H1 (cell line): ENCODE measurements around the gene ZBTB11. TPM values are rescaled to one million over a fixed set of nuclear protein-coding genes. Genes with fewer than 3 reads are reported as not detected.

Source experiments
- CTCF ChIA-PET: fragments of 300-600 bp; sonication (Branson Sonifier 250); formaldehyde crosslinking; loops from one replicate; lab custom pipeline; 2021; ENCODE audit not compliant: partially characterized antibody; lab: Charles Lee
- POLR2A ChIA-PET: fragments of 300-600 bp; sonication (Branson Sonifier 250); formaldehyde crosslinking; loops from one replicate; lab custom pipeline; 2021; ENCODE audit warnings: inconsistent platforms; ENCODE audit not compliant: partially characterized antibody; lab: Charles Lee
- DNase-seq, 2 experiments: peaks; one replicate each; pipeline versions ENCODE4 v3.0.0 to v3.0.0-alpha.2; 2010 to 2022; ENCODE audit warnings: low spot score in 2 of 2, low read depth in 1 of 2, mixed read lengths in 1 of 2
- FAIRE-seq: peaks from 2 replicates; lab custom pipeline; 2011; peaks lifted over from hg19 to GRCh38; lab: Jason Lieb, UNC
- H2AFZ ChIP-seq: 2 replicates; pipeline ENCODE4 v1.8.1; 2012; ENCODE audit warnings: low read length, inconsistent platforms
- H2AK5ac ChIP-seq: 2 replicates; pipeline ENCODE4 v1.6.1; 2013; ENCODE audit warnings: low read depth, low read length
- H2BK120ac ChIP-seq: replicated peaks from 2 replicates; pipeline ENCODE3; 2013; ENCODE audit warnings: low read depth, low read length, inconsistent platforms
- H2BK12ac ChIP-seq: 2 replicates; pipeline ENCODE4 v1.6.1; 2013; ENCODE audit warnings: low read depth, low read length
- H2BK15ac ChIP-seq: 2 replicates; pipeline ENCODE4 v1.6.1; 2013; ENCODE audit warnings: low read length
- H2BK20ac ChIP-seq: 2 replicates; pipeline ENCODE4 v1.6.1; 2013; ENCODE audit warnings: low read length
- H2BK5ac ChIP-seq: 2 replicates; pipeline ENCODE4 v1.6.1; 2013; ENCODE audit warnings: low read depth, low read length
- H3K14ac ChIP-seq: 2 replicates; pipeline ENCODE4 v1.6.1; 2013; ENCODE audit warnings: inconsistent platforms; ENCODE audit not compliant: insufficient read length
- H3K18ac ChIP-seq: 2 replicates; pipeline ENCODE4 v1.6.1; 2013; ENCODE audit warnings: low read length; ENCODE audit errors: extremely low read depth
- H3K23ac ChIP-seq: 2 replicates; pipeline ENCODE4 v1.6.1; 2013; ENCODE audit warnings: inconsistent platforms; ENCODE audit not compliant: insufficient read length
- H3K23me2 ChIP-seq: 2 replicates; pipeline ENCODE4 v1.6.1; 2013; ENCODE audit warnings: low read depth, low read length
- H3K27ac ChIP-seq: 2 replicates; pipeline ENCODE4 v1.6.1; 2011; ENCODE audit warnings: low read depth, low read length, inconsistent platforms
- H3K27me3 ChIP-seq, 4 experiments: replicated peaks in 1 of 4; 1 replicate in 1 of 4; 2 replicates in 3 of 4; pipeline versions ENCODE4 v1.6.1 to v1.8.1; 2011 to 2013; ENCODE audit warnings: low read length in 3 of 4, mild to moderate bottlenecking in 3 of 4, inconsistent platforms in 2 of 4, mixed read lengths in 2 of 4, moderate library complexity in 1 of 4; ENCODE audit not compliant: control insufficient read depth in 3 of 4, insufficient read depth in 3 of 4; ENCODE audit errors: extremely low read depth in 1 of 4
- H3K36me3 ChIP-seq, 4 experiments: 2 replicates each; pipeline versions ENCODE4 v1.6.1 to v1.8.1; 2011 to 2013; ENCODE audit warnings: mild to moderate bottlenecking in 4 of 4, low read length in 3 of 4, moderate library complexity in 2 of 4, control low read depth in 1 of 4, inconsistent platforms in 1 of 4; ENCODE audit not compliant: insufficient read depth in 4 of 4, control insufficient read depth in 2 of 4
- H3K4ac ChIP-seq: replicated peaks from 2 replicates; pipeline ENCODE3; 2013; ENCODE audit warnings: low read length, low read depth, mixed read lengths, inconsistent platforms; ENCODE audit not compliant: insufficient read length
- H3K4me1 ChIP-seq, 4 experiments: replicated peaks in 1 of 4; 1 replicate in 1 of 4; 2 replicates in 3 of 4; pipeline versions ENCODE4 v1.6.1 to v1.8.1; 2011 to 2013; ENCODE audit warnings: low read length in 3 of 4, inconsistent platforms in 2 of 4, mixed read lengths in 1 of 4; ENCODE audit not compliant: insufficient read depth in 4 of 4, control insufficient read depth in 3 of 4
- H3K4me2 ChIP-seq, 2 experiments: 2 replicates each; pipeline versions ENCODE4 v1.6.1 to v1.8.1; 2011 to 2013; ENCODE audit warnings: low read depth in 2 of 2, low read length in 2 of 2, control low read depth in 1 of 2, inconsistent platforms in 1 of 2, mild to moderate bottlenecking in 1 of 2; ENCODE audit not compliant: insufficient read depth in 1 of 2
- H3K4me3 ChIP-seq, 4 experiments: fragments of 200-600, 300-600 bp in 1 of 4; sonication (generic), shearing (Covaris generic), sonication (Bioruptor Twin) in 1 of 4; 2 replicates each; pipeline versions ENCODE4 v1.5.1 to v1.8.1; 2011 to 2016; ENCODE audit warnings: low read length in 4 of 4, low read depth in 3 of 4, control low read depth in 2 of 4, inconsistent platforms in 2 of 4, mild to moderate bottlenecking in 2 of 4, mixed read lengths in 1 of 4, moderate library complexity in 1 of 4; ENCODE audit not compliant: insufficient read depth in 2 of 4; ENCODE audit errors: extremely low read depth in 1 of 4
- H3K56ac ChIP-seq: replicated peaks from 2 replicates; pipeline ENCODE3; 2013; ENCODE audit warnings: low read depth, mild to moderate bottlenecking, mixed read lengths, low read length, inconsistent platforms; ENCODE audit not compliant: insufficient read length
- H3K79me1 ChIP-seq: 2 replicates; pipeline ENCODE4 v1.6.1; 2013; ENCODE audit warnings: low read depth, low read length, control low read depth
- H3K79me2 ChIP-seq, 2 experiments: 2 replicates each; pipeline versions ENCODE4 v1.6.1 to v1.8.1; 2012 to 2013; ENCODE audit warnings: low read length in 2 of 2, mild to moderate bottlenecking in 2 of 2, inconsistent platforms in 1 of 2; ENCODE audit not compliant: insufficient read depth in 2 of 2, control insufficient read depth in 1 of 2
- H3K9ac ChIP-seq, 4 experiments: replicated peaks in 1 of 4; 1 replicate in 1 of 4; 2 replicates in 3 of 4; pipeline versions ENCODE4 v1.6.1 to v1.8.1; 2011 to 2013; ENCODE audit warnings: low read depth in 3 of 4, low read length in 3 of 4, control low read depth in 2 of 4, mild to moderate bottlenecking in 2 of 4, moderate library complexity in 2 of 4, inconsistent platforms in 1 of 4; ENCODE audit errors: extremely low read depth in 1 of 4
- H3K9me3 ChIP-seq, 2 experiments: 2 replicates each; pipeline versions ENCODE4 v1.6.1 to v1.8.1; 2012 to 2013; ENCODE audit warnings: mild to moderate bottlenecking in 2 of 2, moderate library complexity in 2 of 2, control low read depth in 1 of 2, inconsistent platforms in 1 of 2, low read depth in 1 of 2, low read length in 1 of 2, mixed read lengths in 1 of 2; ENCODE audit not compliant: insufficient read depth in 2 of 2
- H4K20me1 ChIP-seq, 2 experiments: replicated peaks in 1 of 2; 2 replicates each; pipeline versions ENCODE3 to v1.8.1; 2011 to 2013; ENCODE audit warnings: inconsistent platforms in 2 of 2, low read length in 2 of 2, mild to moderate bottlenecking in 1 of 2; ENCODE audit not compliant: insufficient read depth in 2 of 2, control insufficient read depth in 1 of 2
- H4K5ac ChIP-seq: 2 replicates; pipeline ENCODE4 v1.6.1; 2013; ENCODE audit warnings: low read length, low read depth, mixed read lengths, inconsistent platforms; ENCODE audit not compliant: insufficient read length
- H4K8ac ChIP-seq: 2 replicates; pipeline ENCODE4 v1.8.0; 2013; ENCODE audit warnings: mild to moderate bottlenecking, moderate library complexity, low read length, inconsistent platforms; ENCODE audit not compliant: insufficient read depth; ENCODE audit errors: extremely low read depth
- H4K91ac ChIP-seq: replicated peaks from 2 replicates; pipeline ENCODE3; 2013; ENCODE audit warnings: low read length, mixed read lengths, inconsistent platforms; ENCODE audit not compliant: insufficient read length
- ASH2L ChIP-seq: fragments of 200-600, 300-600 bp; sonication (generic); IDR thresholded peaks from one replicate; pipeline ENCODE4 v1.7.1; 2017; ENCODE audit warnings: low read length
- BCL11A ChIP-seq, 2 experiments: IDR thresholded peaks; one replicate each; pipeline ENCODE4 v1.6.1; 2011; ENCODE audit warnings: low read depth in 2 of 2, low read length in 2 of 2, mild to moderate bottlenecking in 2 of 2
- E2F6 ChIP-seq: IDR thresholded peaks from 2 replicates; pipeline ENCODE4 v1.6.1; 2012; ENCODE audit warnings: inconsistent platforms
- EGR1 ChIP-seq: IDR thresholded peaks from 2 replicates; pipeline ENCODE4 v1.6.1; 2011; ENCODE audit warnings: low read depth, low read length, borderline replicate concordance
- GTF2F1 ChIP-seq: IDR thresholded peaks from 2 replicates; pipeline ENCODE4 v1.6.1; 2012; ENCODE audit warnings: low read depth, low read length, improper control_type of control experiment, borderline replicate concordance
- JUND ChIP-seq: IDR thresholded peaks from 2 replicates; pipeline ENCODE4 v1.6.1; 2011; ENCODE audit warnings: mild to moderate bottlenecking, improper control_type of control experiment, low read length
- KDM4A ChIP-seq: IDR thresholded peaks from one replicate; pipeline ENCODE4 v1.7.1; 2012; ENCODE audit warnings: low read depth, mild to moderate bottlenecking, moderate library complexity, low read length, inconsistent platforms; ENCODE audit not compliant: severe bottlenecking
- RAD21 ChIP-seq, 2 experiments: IDR thresholded peaks in 1 of 2; conservative IDR thresholded peaks in 1 of 2; 2 replicates each; pipeline ENCODE4 v1.6.1; 2011; ENCODE audit warnings: low read depth in 2 of 2, low read length in 2 of 2, improper control_type of control experiment in 1 of 2, inconsistent platforms in 1 of 2, mild to moderate bottlenecking in 1 of 2, moderate library complexity in 1 of 2
- RBBP5 ChIP-seq: IDR thresholded peaks from 2 replicates; pipeline ENCODE4 v1.7.1; 2012; ENCODE audit warnings: low read depth, mild to moderate bottlenecking, inconsistent platforms, low read length, moderate library complexity, borderline replicate concordance
- SIN3A ChIP-seq, 2 experiments: IDR thresholded peaks in 1 of 2; conservative IDR thresholded peaks in 1 of 2; 2 replicates each; pipeline ENCODE4 v1.6.1; 2011 to 2012; ENCODE audit warnings: low read length in 2 of 2, improper control_type of control experiment in 1 of 2, low read depth in 1 of 2, mild to moderate bottlenecking in 1 of 2
- SP1 ChIP-seq: IDR thresholded peaks from 2 replicates; pipeline ENCODE4 v1.6.1; 2011; ENCODE audit warnings: low read depth, low read length
- TAF1 ChIP-seq: IDR thresholded peaks from 2 replicates; pipeline ENCODE4 v1.6.1; 2011; ENCODE audit warnings: mild to moderate bottlenecking, low read depth, low read length
- TCF12 ChIP-seq: IDR thresholded peaks from 2 replicates; pipeline ENCODE4 v1.6.1; 2011; ENCODE audit warnings: low read depth, mild to moderate bottlenecking, low read length
- WGBS, 2 experiments: shearing (Covaris generic) in 1 of 2; methylation state at CpG; one replicate each; pipeline versions ENCODE4 v1.1.6 to v1.1.7; 2013 to 2015; ENCODE audit warnings: low lambda C conversion rate in 2 of 2, mixed read lengths in 2 of 2, inconsistent platforms in 1 of 2, low coverage in 1 of 2, missing lambda C conversion rate in 1 of 2; ENCODE audit not compliant: insufficient replicate concordance in 2 of 2, insufficient coverage in 1 of 2, insufficient read length in 1 of 2; ENCODE audit errors: extremely low coverage in 1 of 2, missing lambda C conversion rate in 1 of 2; 5-methylcytosine and 5-hydroxymethylcytosine counted together
- polyA plus RNA-seq, 7 experiments: library from polyadenylated mRNA; depleted of rRNA in 3 of 7; stranded (reverse) in 5 of 7; unstranded in 2 of 7; fragments of >200 nt in 5 of 7; fragments of 200-250 nt in 2 of 7; gene quantifications; 1 replicate in 5 of 7; 2 replicates in 1 of 7; 4 replicates in 1 of 7; pipeline versions ENCODE4 v1.2.1 to v1.2.3, GENCODE V29; 2011 to 2013; ENCODE audit warnings: missing spikeins in 2 of 7, mixed read lengths in 2 of 7
- total RNA-seq: library from RNA; stranded (reverse); fragmentation: NEBNext Ultra II Directional; extraction: Animal tissue kit (Norgen Biotek cat#: 25700); gene quantifications from 2 replicates; pipeline ENCODE4 v1.2.1, GENCODE V29; 2021

The ZBTB11 gene
- total and polyA plus RNA-seq, 2 of the 8 experiments (the other 6 are each of a cell fraction or from before 2014, with no cell fraction given) = 3.0 to 14.0 TPM

- ChIA-PET CTCF (interaction anchor here (1.1 to 3.8 kb wide), 2 partner anchors 12 to 27 kb away, joined by 3 to 38 read pairs; no protein-coding TSS in a partner anchor), POLR2A (interaction anchor here (1.0 kb wide), 1 partner anchor 36 kb away, joined by 4 read pairs; no protein-coding TSS in a partner anchor)
- H4K20me1 ChIP-seq = no peaks in the 10 kb centered on the region
- no peak overlapping the region for H2BK20ac ChIP-seq
- H3K79me1 ChIP-seq = no peaks in the 10 kb centered on the region
- H3K56ac ChIP-seq = no peak overlapping the region
- no peak overlapping the region for H3K4me3 ChIP-seq
- DNase-seq (no peak), FAIRE-seq (no peak)
- H3K14ac ChIP-seq = no peak overlapping the region
- no peak overlapping the region for H3K18ac ChIP-seq
- H3K27me3 ChIP-seq = no peaks in the 10 kb centered on the region
- no peak overlapping the region for H2BK120ac ChIP-seq
- H4K5ac ChIP-seq = no peak overlapping the region
- no peak overlapping the region for H3K23ac ChIP-seq
- H3K4ac ChIP-seq = no peak overlapping the region
- no peaks in the 10 kb centered on the region for H3K4me1 ChIP-seq
- no peak overlapping the region for H3K27ac ChIP-seq
- H3K79me2 ChIP-seq = no peaks in the 10 kb centered on the region
- H2BK5ac ChIP-seq = no peak overlapping the region
- H3K36me3 ChIP-seq = no peaks in the 10 kb centered on the region
- no peak overlapping the region for H2AFZ ChIP-seq
- H2BK12ac ChIP-seq = no peak overlapping the region
- H4K8ac ChIP-seq = no peak overlapping the region
- H2BK15ac ChIP-seq = no peak overlapping the region
- H3K4me2 ChIP-seq = no peak overlapping the region
- H2AK5ac ChIP-seq = no peak overlapping the region
- H3K23me2 ChIP-seq = no peaks in the 10 kb centered on the region
- 94% methylated on average over 3 of the region's 3 CpGs; no CpG with 5 or more reads in 1 of the 2 experiments for WGBS, 2 experiments
- no peak overlapping the region for H4K91ac ChIP-seq
- no peak overlapping the region for H3K9ac ChIP-seq
- H3K9me3 ChIP-seq = no peaks in the 10 kb centered on the region
- TF ChIP-seq E2F6 (no peak), TAF1 (no peak), TCF12 (no peak), JUND (no peak), RAD21 (IDR thresholded peaks at IDR 0.05 in 1 of 2, conservative IDR thresholded peaks at IDR 0.05 in 1 of 2; ENCODE audit: low read depth in 2 of 2, low read length in 2 of 2) (no peak), GTF2F1 (no peak), SIN3A (conservative IDR thresholded peaks at IDR 0.05 in 1 of 2, IDR thresholded peaks at IDR 0.05 in 1 of 2; ENCODE audit: low read depth in 1 of 2, low read length in 2 of 2) (no peak), ASH2L (no peak), EGR1 (no peak), BCL11A (IDR thresholded peaks at IDR 0.05; ENCODE audit: low read depth in 2 of 2, low read length in 2 of 2) (no peak), KDM4A (no peak), RBBP5 (no peak), SP1 (no peak)
Measured at GRCh38 chr3:101719604-101720185, 42.8 kb upstream of the ZBTB11 start.
